ENCODE measurements around the gene SLC2A4. TPM values are rescaled to one million over a fixed set of nuclear protein-coding genes. Genes with fewer than 3 reads are reported as not detected.
"Not testable (repeated sequence)": the region's sequence is repeated elsewhere in the genome, so short reads cannot be mapped to it uniquely, and the experiment has no call there.

Gene SLC2A4
- total and polyA plus RNA-seq, 2 of the 4 experiments (the other 2 are of a cell fraction): 0.07 TPM; not detected in 1

GRCh38 chr17:7243838-7244237 is 37.7 kb upstream of the SLC2A4 start:
- Histone ChIP-seq H4K20me1 (ENCODE audit: insufficient read depth, low read length) (peaks cover 10% of the 10 kb centered on the region; the same call in 1 of the 2 replicates), H3K36me3 (ENCODE audit: control insufficient read depth, insufficient read depth, low read length) (peaks cover 28% of the 10 kb centered on the region), H3K79me1 (ENCODE audit: low read depth in 1 of 2, low read length in 2 of 2) (peaks cover 13 to 52% of the 10 kb centered on the region in 2 experiments)
- H4K91ac ChIP-seq (ENCODE audit: insufficient read depth, low read depth, low read length); H3K27ac ChIP-seq (ENCODE audit: insufficient read depth, low read length); BruUV-seq (replicated peaks); H3K9me1 ChIP-seq (ENCODE audit: insufficient read depth, low read length); H3K4me1 ChIP-seq (ENCODE audit: control insufficient read depth, insufficient read depth, low read length); H3K14ac ChIP-seq (replicated peaks; ENCODE audit: low read depth, low read length); H4K8ac ChIP-seq (ENCODE audit: low read depth in 2 of 2, low read length in 2 of 2); POLR2A ChIA-PET (ENCODE audit: unreplicated experiment); H3K56ac ChIP-seq (ENCODE audit: extremely low read depth, insufficient read depth, low read length); H2BK15ac ChIP-seq (ENCODE audit: low read depth, low read length); H3K23ac ChIP-seq (ENCODE audit: low read depth, low read length); H2BK120ac ChIP-seq (ENCODE audit: low read depth, low read length); DNase-seq; H3K27me3 ChIP-seq (ENCODE audit: control insufficient read depth, insufficient read depth, low read length); H3K4me3 ChIP-seq (ENCODE audit: insufficient read depth, low read depth, low read length); H2AFZ ChIP-seq (replicated peaks; ENCODE audit: low read length, poor library complexity); H2AK9ac ChIP-seq (replicated peaks; ENCODE audit: low read depth, low read length, poor library complexity); H3K4me2 ChIP-seq (ENCODE audit: low read depth, low read length); H2BK5ac ChIP-seq (ENCODE audit: low read depth, low read length, poor library complexity, severe bottlenecking); H3K18ac ChIP-seq (ENCODE audit: low read depth, low read length); H3K9ac ChIP-seq (ENCODE audit: low read depth, low read length); dilution Hi-C loops (cut with HindIII; ENCODE audit: low sequenced_read_pairs, unreplicated experiment); ATAC-seq (ENCODE audit: low read depth); H4K5ac ChIP-seq (ENCODE audit: low read depth, low read length); H3K4ac ChIP-seq (ENCODE audit: low read depth, low read length); CTCF ChIA-PET; H2AK5ac ChIP-seq (ENCODE audit: low read depth, low read length); intact Hi-C loops (cut with micrococcal nuclease); H3K9me3 ChIP-seq (ENCODE audit: control insufficient read depth, insufficient read depth, low read length); H2BK20ac ChIP-seq (ENCODE audit: low read depth, low read length): not testable (repeated sequence)
- no CpG with 5 or more reads among the region's 10 CpGs for WGBS, 2 experiments (ENCODE audit: extremely low coverage in 2 of 2, insufficient read length in 1 of 2)
- in situ Hi-C loops (cut with MboI; ENCODE audit: low sequenced_read_pairs): loop anchor here (25.0 kb wide), 1 partner anchor 918 kb away; the partner anchor contains the start of genes PER1 and VAMP2

Measured in IMR-90 (cell line).